Muscle layer of colon (tissue), 2 donors: ENCODE measurements around the gene PPY.
A peak's percentile ranks its signal among the peaks of the same experiment; 100 is the strongest.

Experiments used
- H3K27ac ChIP-seq: one replicate; pipeline ENCODE4 v1.7.0; 2013; ENCODE audit warnings: low read depth, mild to moderate bottlenecking, low read length, moderate library complexity
- H3K27me3 ChIP-seq, 2 donors: one replicate each; pipeline ENCODE4 v1.7.0; 2013; ENCODE audit warnings: low read length in 2 of 2, mild to moderate bottlenecking in 2 of 2; ENCODE audit not compliant: insufficient read depth in 2 of 2, control insufficient read depth in 1 of 2
- H3K36me3 ChIP-seq: one replicate; pipeline ENCODE4 v1.7.0; 2013; ENCODE audit warnings: mild to moderate bottlenecking, low read length; ENCODE audit not compliant: insufficient read depth
- H3K4me1 ChIP-seq: one replicate; pipeline ENCODE4 v1.7.0; 2013; ENCODE audit warnings: mild to moderate bottlenecking, low read length; ENCODE audit not compliant: insufficient read depth
- H3K4me3 ChIP-seq, 2 donors: one replicate each; pipeline ENCODE4 v1.7.0; 2013; ENCODE audit warnings: low read length in 2 of 2, low read depth in 1 of 2, mild to moderate bottlenecking in 1 of 2, moderate library complexity in 1 of 2
- H3K9ac ChIP-seq: one replicate; pipeline ENCODE4 v1.7.0; 2013; ENCODE audit warnings: low read length
- H3K9me3 ChIP-seq: one replicate; pipeline ENCODE4 v1.7.0; 2013; ENCODE audit warnings: mild to moderate bottlenecking, low read length
- donor health status: abdominal sarcoma.
- donor health status: Adenocarcinoma of cecum.

PPY gene

DNA sequence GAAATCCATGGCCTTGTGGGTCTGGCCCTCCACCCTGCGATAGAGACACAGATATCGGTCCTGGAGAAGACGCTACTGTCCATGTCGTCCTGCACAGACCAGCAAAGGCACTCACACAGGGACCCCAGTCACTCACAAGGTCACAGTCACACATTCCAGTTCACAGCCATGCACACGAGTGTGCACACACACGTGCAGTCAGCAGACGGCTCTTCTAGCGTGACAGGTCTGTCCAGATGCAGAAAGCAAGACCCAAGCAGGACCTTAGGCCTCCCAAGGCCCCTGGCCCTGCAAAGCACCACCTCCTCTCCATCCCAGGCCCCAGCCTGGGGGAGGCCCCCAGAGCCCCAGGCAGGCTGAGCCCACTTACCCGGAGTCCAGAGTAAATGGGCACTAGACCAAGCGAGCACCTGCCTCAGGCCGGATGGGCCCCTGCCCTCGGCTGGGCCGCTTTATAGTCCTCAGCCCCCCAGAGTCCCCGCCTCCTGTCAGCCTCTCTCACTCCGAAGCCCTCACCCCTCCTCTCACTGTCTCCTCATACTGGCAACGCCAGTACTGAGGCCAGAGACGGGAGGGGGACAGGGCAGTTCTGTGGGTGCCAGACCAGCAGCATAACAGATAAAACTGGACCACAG lies at the start of gene PPY:
PPY (minus strand) TSS at position 426 of the 635 bp plus-strand sequence. CDS start 822 bp downstream, outside the sequence.
- Histone ChIP-seq H3K4me3 (no peak within 1 kb of the TSS), H3K9ac (no peak within 1 kb of the TSS), H3K9me3 (no peaks in the 10 kb centered on the region), H3K4me1 (no peaks in the 10 kb centered on the region), H3K27ac (no peak within 1 kb of the TSS), H3K36me3 (no peaks in the 10 kb centered on the region), H3K27me3 (peaks cover 0 to 23% of the 10 kb centered on the region in 2 donors)

- Histone ChIP-seq H3K9ac (no peak overlapping the region), H3K9me3 (no peaks in the 10 kb centered on the region), H3K4me3 (no peak overlapping the region), H3K4me1 (peaks cover 4% of the 10 kb centered on the region), H3K36me3 (no peaks in the 10 kb centered on the region), H3K27me3 (peaks cover 3 to 19% of the 10 kb centered on the region in 2 donors), H3K27ac (no peak overlapping the region)
Measured at GRCh38 chr17:43988301-43988700, 46.0 kb upstream of the PPY start.

DNA sequence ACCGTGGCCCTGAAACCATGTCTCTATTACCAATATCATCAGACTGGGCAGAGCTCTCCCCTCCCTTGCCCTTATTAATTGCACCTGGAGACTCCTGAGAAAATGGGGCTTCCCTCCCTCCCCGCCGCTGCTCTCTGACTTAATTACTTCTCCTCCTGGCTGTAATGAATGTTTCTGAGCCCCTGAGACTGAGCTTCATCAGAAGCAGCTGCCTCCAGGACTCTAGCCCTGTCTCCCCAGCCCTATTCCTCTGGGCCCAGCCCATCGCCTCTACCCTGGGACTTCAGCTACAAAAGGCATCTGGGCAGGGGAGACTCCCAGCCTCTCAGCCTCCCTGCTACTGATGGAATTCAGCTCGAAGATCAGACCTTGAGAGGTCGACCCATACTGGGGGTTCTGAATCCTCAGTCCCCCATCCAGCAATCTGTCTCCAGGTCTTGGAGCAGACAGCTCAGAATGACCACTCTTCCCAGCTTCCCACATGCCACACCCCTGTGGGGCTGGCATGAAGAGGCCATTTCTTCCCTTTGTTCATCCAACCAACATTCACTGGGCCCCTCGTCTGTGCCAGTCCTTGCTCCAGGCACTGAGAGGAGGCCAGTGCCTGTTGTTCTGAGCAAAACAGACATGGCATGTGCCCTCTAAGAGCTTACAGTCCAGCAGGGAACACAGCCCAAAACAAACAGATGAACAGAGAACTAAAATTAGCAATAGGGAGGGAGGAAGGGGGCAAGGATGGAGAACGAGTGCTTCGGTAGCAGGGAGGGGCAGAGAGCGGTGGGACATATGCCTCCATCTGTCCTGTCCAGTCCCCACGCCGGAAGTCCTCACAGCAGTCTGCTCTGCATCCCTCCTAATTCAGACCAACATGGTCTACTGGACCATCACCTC lies 45.1 kb upstream of the PPY start:
- Histone ChIP-seq H3K27ac (no peak overlapping the region), H3K9ac (no peak overlapping the region), H3K9me3 (no peaks in the 10 kb centered on the region), H3K36me3 (no peaks in the 10 kb centered on the region), H3K4me1 (peaks cover 5% of the 10 kb centered on the region), H3K27me3 (peaks cover 7 to 28% of the 10 kb centered on the region in 2 donors), H3K4me3 (no peak overlapping the region)

GRCh38 chr17:43986225-43986981 lies 44.1 kb upstream of the PPY start:
- H3K27ac ChIP-seq: no peak overlapping the region
- H3K4me1 ChIP-seq: peaks cover 5% of the 10 kb centered on the region

GRCh38 chr17:43984521-43984920 lies 42.2 kb upstream of the PPY start:
- Histone ChIP-seq H3K9ac (no peak overlapping the region), H3K9me3 (no peaks in the 10 kb centered on the region), H3K4me3 (no peak overlapping the region), H3K4me1 (peaks cover 5% of the 10 kb centered on the region), H3K27ac (no peak overlapping the region), H3K27me3 (peaks cover 14 to 34% of the 10 kb centered on the region in 2 donors), H3K36me3 (no peaks in the 10 kb centered on the region)

More at GRCh38 chr17:43986225-43986981, 44.1 kb upstream of the PPY start:
- Histone ChIP-seq H3K36me3 (no peaks in the 10 kb centered on the region), H3K9ac (no peak overlapping the region), H3K4me3 (no peak overlapping the region), H3K9me3 (no peaks in the 10 kb centered on the region), H3K27me3 (peaks cover 14 to 34% of the 10 kb centered on the region in 2 donors)

- H3K27me3 ChIP-seq: peaks cover 14 to 34% of the 10 kb centered on the region in 2 donors
Measured at GRCh38 chr17:43983515-43984411, 41.5 kb upstream of the PPY start.

DNA sequence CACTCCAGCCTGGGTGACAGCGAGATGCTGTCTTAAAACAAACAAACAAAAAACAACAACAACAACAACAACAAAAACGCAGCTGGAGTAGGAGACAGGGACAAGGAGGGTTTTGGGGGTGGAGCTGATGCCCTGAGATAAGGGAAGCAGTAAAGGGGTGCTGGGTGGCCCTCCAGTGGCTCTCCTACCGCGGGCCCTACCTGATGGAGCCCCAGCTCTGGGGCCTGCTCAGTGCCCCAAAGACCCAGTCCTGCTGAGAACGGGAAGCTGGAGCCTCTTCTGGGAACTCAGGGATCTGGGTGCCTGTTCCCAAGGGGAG lies 40.9 kb upstream of the PPY start:
- H3K4me3 ChIP-seq: no peak overlapping the region
- H3K27ac ChIP-seq: no peak overlapping the region
- H3K4me1 ChIP-seq: peaks cover 5% of the 10 kb centered on the region
- peaks cover 14 to 34% of the 10 kb centered on the region in 2 donors for H3K27me3 ChIP-seq
- no peak overlapping the region for H3K9ac ChIP-seq
- no peaks in the 10 kb centered on the region for H3K36me3 ChIP-seq
- no peaks in the 10 kb centered on the region for H3K9me3 ChIP-seq

More at GRCh38 chr17:43983515-43984411, 41.5 kb upstream of the PPY start:
- peak overlapping the region in 1 of 2 donors; percentile 38 for H3K4me3 ChIP-seq
- no peak overlapping the region for H3K27ac ChIP-seq
- no peaks in the 10 kb centered on the region for H3K9me3 ChIP-seq
- no peak overlapping the region for H3K9ac ChIP-seq
- peaks cover 5% of the 10 kb centered on the region for H3K4me1 ChIP-seq
- no peaks in the 10 kb centered on the region for H3K36me3 ChIP-seq

GRCh38 chr17:43982171-43982570 lies 39.9 kb upstream of the PPY start:
- H3K27me3 ChIP-seq: peaks cover 14 to 34% of the 10 kb centered on the region in 2 donors

GRCh38 chr17:43979671-43980070 lies 37.4 kb upstream of the PPY start:
- Histone ChIP-seq H3K27ac (no peak overlapping the region), H3K36me3 (no peaks in the 10 kb centered on the region), H3K4me1 (peaks cover 5% of the 10 kb centered on the region), H3K9ac (no peak overlapping the region), H3K9me3 (no peaks in the 10 kb centered on the region), H3K4me3 (no peak overlapping the region), H3K27me3 (peaks cover 14 to 28% of the 10 kb centered on the region in 2 donors)

More at GRCh38 chr17:43982171-43982570, 39.9 kb upstream of the PPY start:
- Histone ChIP-seq H3K9ac (no peak overlapping the region), H3K9me3 (no peaks in the 10 kb centered on the region), H3K36me3 (no peaks in the 10 kb centered on the region), H3K27ac (no peak overlapping the region), H3K4me3 (no peak overlapping the region), H3K4me1 (peaks cover 5% of the 10 kb centered on the region)

- Histone ChIP-seq H3K27ac (no peak overlapping the region), H3K4me1 (peaks cover 5% of the 10 kb centered on the region), H3K4me3 (no peak overlapping the region), H3K9ac (no peak overlapping the region), H3K27me3 (peaks cover 17 to 25% of the 10 kb centered on the region in 2 donors), H3K9me3 (no peaks in the 10 kb centered on the region), H3K36me3 (no peaks in the 10 kb centered on the region)
Measured at GRCh38 chr17:43979011-43979410, 36.7 kb upstream of the PPY start.
